GM19351 (cell line): ENCODE data around the gene CLDN22.
"Not testable (repeated sequence)": the region's sequence is repeated elsewhere in the genome, so short reads cannot be mapped to it uniquely, and the experiment has no call there.

Experiments used
- ATAC-seq: cut with Tn5 transposase; IDR thresholded peaks from one replicate; pipeline ENCODE4 v1.9.1; 2021; ENCODE audit warnings: mild to moderate bottlenecking, moderate library complexity; ENCODE audit not compliant: unreplicated experiment

Gene CLDN22

DNA sequence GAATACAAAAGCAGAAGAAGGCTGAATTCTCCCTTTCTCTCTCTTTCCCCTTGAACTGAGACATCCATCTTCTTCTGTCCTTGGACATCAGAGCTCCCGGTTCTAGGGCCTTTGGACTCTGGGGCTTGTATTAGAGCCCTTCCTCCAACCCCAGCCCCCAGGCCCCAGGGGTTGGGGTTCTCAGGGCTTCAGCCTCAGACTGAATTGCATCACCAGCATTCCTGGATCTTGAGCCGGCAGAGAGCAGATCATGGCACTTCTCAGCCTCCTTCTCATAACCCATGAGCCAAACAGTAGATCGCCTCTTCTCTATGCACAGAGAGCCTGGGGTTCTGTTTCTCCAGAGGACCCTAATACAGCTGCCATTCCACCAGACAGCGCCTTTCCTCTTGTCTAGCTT is 27.5 kb upstream of the CLDN22 start:
- ATAC-seq, result no peak

- ATAC-seq, result no peak
These were observed 27.1 kb upstream of the CLDN22 start for GRCh38 chr4:183347146-183347545.

GRCh38 chr4:183345261-183345660 is 25.2 kb upstream of the CLDN22 start:
- no peak for ATAC-seq

GRCh38 chr4:183344523-183345255 is 24.6 kb upstream of the CLDN22 start:
- no peak for ATAC-seq

GRCh38 chr4:183343730-183344129 is 23.7 kb upstream of the CLDN22 start:
- ATAC-seq, result no peak

DNA sequence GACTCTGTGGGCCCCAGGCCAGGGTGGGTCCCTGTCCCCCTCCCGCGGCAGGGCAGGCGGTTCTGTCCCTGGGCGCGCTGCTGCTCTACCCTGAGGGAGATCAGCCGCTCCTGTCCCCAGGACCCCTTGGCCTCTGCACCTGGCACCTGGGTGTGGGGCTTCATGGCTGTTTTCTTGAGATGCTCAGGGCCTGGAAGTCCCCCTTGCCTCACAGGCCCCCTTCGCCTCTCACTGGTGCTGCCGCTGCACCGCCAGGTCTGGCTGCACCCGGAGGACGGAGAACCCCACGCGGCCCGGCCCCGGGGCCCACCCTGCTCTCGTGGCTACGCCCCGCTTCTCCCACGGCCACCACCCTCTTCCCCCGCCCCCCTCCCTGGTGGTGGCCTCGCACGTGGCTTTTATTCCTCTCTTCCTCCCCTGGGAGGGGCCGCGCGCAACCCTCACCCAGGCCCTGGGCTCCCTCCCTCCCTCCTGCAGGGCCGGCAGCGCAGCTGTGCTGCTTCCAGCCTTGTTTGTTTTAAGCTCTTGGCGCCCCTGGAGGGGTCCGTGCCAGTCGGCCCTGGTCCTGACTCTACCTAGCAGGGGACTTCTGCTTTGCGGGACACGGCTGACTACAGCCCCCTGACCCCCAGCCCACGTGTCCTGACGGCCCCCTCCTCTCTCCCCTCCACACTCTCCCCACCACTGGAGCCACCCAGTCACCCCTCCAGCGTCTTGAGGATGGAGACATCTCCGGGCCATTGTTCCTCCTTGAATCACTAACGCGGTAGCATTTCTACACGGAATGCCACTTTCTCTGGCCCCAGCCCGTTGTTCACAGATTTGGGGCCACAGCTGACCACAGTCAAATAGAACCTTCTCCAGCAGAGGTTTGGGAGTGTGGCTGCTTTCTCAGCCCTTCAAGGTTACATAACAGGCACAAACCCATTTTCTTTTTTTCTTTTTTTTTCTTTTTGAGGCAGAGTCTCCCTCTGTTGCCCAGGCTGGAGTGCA is 22.8 kb upstream of the CLDN22 start:
- no peak for ATAC-seq

DNA sequence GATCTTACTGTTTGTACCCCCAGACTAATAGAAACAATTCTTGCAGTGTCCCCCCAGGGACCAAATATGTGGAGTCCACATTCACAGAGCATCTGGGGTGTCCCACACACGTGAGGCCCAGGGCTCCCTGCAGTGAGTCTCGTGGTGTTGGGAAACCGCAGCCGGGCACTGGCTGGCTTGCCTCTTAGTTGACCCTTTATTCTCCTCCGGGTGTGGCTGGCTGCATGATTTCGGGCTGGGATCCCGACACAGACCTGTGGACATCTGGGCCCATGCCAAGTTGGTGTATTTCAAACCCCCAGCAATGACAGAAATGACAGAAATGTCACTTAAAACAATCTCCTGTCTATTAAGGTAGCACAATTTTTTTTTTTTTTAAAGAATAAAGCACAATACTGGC is 17.8 kb upstream of the CLDN22 start:
- ATAC-seq, result no peak

- ATAC-seq, result no peak
These were observed 17.3 kb upstream of the CLDN22 start for GRCh38 chr4:183337349-183337748.

GRCh38 chr4:183335369-183335940 is 15.4 kb upstream of the CLDN22 start:
- no peak for ATAC-seq

GRCh38 chr4:183333983-183334382 is 13.9 kb upstream of the CLDN22 start:
- no peak for ATAC-seq

GRCh38 chr4:183333202-183333601 is 13.1 kb upstream of the CLDN22 start:
- ATAC-seq, result no peak

DNA sequence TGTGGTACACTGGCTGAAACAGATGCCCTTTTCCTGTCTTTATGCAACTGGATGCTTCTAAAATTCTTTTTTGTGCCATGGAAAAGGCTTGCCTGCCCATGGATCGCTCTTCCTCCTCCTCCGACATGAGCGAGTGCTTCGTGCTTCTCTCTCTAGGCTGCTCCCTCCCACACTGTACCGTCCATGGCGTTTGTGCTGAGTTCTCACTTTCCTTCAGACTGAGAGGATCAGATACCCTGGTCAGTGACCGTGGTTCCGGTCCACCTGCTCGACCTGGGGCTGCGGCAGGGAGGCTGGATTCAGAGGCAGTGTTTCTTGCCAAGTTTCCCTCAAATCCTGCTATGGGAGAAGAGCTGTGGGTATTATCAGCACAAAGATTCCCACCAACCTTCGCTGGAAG is 12.4 kb upstream of the CLDN22 start:
- no peak for ATAC-seq

DNA sequence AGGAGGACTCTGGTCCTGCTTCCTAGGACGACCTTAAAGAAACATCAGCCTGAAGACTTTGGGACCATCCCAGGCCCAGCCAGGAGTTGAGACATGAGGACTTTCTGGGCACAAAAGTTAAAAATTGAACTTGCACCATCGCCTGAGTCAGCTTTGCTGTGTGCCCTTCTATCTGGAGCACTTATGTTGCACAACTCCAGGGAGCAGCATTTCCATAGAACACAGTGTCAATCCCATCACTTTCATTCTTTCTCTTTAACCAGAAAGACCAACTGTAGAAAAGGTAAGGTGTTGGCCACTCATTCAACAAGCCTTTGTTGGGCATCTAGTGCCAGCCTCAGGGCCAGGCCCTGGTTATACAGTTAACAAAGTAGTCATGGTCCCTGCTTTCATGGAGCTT is 10.8 kb upstream of the CLDN22 start:
- no peak for ATAC-seq

GRCh38 chr4:183329954-183330742 is 10.1 kb upstream of the CLDN22 start:
- no peak for ATAC-seq

GRCh38 chr4:183329244-183329643 is 9.2 kb upstream of the CLDN22 start:
- ATAC-seq, result no peak

DNA sequence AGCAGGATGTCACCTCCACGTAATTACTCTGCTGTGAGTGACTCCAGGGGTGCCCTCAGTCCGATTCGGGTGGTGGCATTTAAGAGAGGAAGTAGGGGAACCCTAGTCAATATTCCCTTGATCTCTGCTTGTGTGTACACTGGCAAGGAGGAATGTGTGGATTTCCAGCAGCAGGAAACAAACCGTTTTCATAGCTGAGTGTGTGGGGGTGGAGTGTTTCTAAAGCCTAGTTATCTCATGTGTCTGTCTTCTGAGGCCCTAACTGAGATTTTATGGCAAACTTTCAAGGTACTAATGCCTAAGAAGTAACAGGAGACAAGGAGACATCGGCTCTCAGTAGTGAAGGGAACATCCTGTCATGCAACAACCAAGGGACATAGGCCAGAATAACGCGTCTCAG is 8.8 kb upstream of the CLDN22 start:
- ATAC-seq, result no peak

DNA sequence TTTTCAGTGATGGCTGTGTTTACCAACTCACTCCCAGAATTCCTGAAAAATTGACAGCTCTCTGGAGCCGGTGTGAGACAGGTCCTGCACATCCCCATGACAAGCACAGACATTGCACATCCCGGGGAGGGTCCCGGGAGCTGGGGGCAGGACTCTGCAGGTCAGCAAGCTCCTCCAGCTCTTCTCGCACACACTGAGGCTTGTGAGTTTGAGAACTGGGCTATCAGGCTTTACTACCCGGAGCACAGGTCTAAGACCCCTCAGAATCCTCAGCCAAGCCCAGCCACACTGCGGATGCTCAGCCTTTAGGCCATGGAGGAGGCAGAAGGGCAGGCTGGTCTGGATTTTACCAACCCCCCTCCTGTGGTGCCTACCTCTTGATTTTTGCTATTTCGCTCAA is 7.8 kb upstream of the CLDN22 start:
- no peak for ATAC-seq

GRCh38 chr4:183326853-183327252 is 6.8 kb upstream of the CLDN22 start:
- ATAC-seq, result no peak

- ATAC-seq, result not testable (repeated sequence)
These were observed 6.3 kb upstream of the CLDN22 start for GRCh38 chr4:183326387-183326786.

- ATAC-seq, result no peak
These were observed 4.5 kb upstream of the CLDN22 start for GRCh38 chr4:183324619-183325018.

DNA sequence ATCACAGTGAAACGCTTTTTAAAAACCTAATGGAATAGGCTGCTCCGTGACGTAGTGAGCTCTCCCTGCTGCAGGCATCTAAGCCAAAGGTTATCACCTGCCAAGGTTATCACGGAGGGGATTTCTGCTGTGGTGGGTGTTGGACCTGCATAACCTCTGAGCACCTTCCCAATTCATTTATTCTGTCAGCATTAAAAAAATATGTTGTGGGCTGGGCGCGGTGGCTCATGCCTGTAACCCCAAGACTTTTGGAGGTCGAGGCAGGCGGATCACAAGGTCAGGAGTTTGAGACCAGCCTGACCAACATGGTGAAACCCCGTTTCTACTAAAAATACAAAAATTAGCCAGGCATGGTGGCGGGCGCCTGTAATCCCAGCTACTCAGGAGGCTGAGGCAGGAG is 4.0 kb upstream of the CLDN22 start:
- ATAC-seq, result not testable (repeated sequence)
